Measurements from ENCODE around the gene ABCA2.

DNA sequence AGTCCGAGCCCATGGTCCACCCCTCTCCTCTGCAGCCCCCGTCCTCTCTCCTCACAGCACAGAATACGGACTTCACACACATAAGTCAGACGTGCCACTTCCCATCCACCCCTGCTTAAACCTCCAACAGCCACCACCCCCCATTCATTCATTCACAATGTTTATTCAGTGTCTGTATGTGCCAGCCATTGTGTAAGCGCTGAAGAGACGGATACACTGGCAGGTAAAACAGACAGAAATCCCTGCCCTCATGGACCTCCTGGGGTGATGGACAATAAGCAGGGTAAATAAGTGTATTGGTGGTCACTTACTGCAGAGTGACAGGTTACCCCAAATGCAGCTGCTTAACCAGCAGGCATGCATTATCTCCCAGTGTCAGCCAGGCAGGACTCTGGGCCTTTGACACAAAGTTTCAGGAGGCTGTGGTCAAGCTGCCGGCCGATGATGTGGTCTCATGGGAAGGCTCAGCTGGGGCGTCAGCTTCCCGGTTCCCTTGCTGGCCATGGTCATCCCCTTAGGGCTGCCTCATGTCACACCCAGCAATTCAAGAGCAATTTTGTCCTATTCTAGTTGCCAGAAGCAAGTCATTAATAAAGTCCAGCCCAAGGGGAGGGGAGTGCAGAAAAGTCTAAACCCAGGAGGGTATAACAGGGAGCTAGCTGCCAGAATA lies 37.7 kb downstream of the ABCA2 start:
- TF ChIP-seq, protein P1, sequence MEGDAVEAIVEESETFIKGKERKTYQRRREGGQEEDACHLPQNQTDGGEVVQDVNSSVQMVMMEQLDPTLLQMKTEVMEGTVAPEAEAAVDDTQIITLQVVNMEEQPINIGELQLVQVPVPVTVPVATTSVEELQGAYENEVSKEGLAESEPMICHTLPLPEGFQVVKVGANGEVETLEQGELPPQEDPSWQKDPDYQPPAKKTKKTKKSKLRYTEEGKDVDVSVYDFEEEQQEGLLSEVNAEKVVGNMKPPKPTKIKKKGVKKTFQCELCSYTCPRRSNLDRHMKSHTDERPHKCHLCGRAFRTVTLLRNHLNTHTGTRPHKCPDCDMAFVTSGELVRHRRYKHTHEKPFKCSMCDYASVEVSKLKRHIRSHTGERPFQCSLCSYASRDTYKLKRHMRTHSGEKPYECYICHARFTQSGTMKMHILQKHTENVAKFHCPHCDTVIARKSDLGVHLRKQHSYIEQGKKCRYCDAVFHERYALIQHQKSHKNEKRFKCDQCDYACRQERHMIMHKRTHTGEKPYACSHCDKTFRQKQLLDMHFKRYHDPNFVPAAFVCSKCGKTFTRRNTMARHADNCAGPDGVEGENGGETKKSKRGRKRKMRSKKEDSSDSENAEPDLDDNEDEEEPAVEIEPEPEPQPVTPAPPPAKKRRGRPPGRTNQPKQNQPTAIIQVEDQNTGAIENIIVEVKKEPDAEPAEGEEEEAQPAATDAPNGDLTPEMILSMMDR (IDR thresholded peaks at IDR 0.05; ENCODE audit: low read length) = no peak
- TF ChIP-seq EZH2 (IDR thresholded peaks at IDR 0.05; ENCODE audit: borderline replicate concordance, low read length) = no peak
